Ishikawa (cell line): ENCODE data around the gene MCM10.

Source experiments
- CEBPB ChIP-seq: IDR thresholded peaks from 2 replicates; pipeline ENCODE4 v1.6.1; 2012
- RAD21 ChIP-seq: IDR thresholded peaks from 2 replicates; pipeline ENCODE4 v1.6.1; 2012; ENCODE audit warnings: low read depth

- TF ChIP-seq CEBPB: no peak
- TF ChIP-seq RAD21: no peak
Measured at GRCh38 chr10:13182424-13182823, 21.1 kb downstream of the MCM10 start.
